Type B pancreatic cell (in vitro differentiated cells): Measurements from ENCODE around the gene C1R. TPM values are rescaled to one million over a fixed set of nuclear protein-coding genes. Genes with fewer than 3 reads are reported as not detected.
A peak's percentile ranks its signal among the peaks of the same experiment; 100 is the strongest.

ENCODE experiments used
- DNase-seq: peaks from one replicate; pipeline ENCODE4 v3.0.0; 2021; ENCODE audit warnings: mixed read lengths; ENCODE audit not compliant: unreplicated experiment; ENCODE audit errors: extremely low spot score
- H3K27ac Mint-ChIP-seq: 2 replicates; pipeline ENCODE4 v1.8.0; 2021; ENCODE audit warnings: mild to moderate bottlenecking, mixed read lengths
- H3K27me3 Mint-ChIP-seq: 2 replicates; pipeline ENCODE4 v1.8.0; 2021; ENCODE audit warnings: mixed read lengths
- H3K36me3 Mint-ChIP-seq: 2 replicates; pipeline ENCODE4 v1.8.0; 2021; ENCODE audit warnings: mixed read lengths
- H3K4me1 Mint-ChIP-seq: one replicate; pipeline ENCODE4 v1.8.0; 2021; ENCODE audit warnings: mixed read lengths; ENCODE audit not compliant: unreplicated experiment
- H3K4me3 Mint-ChIP-seq: 2 replicates; pipeline ENCODE4 v1.8.0; 2021; ENCODE audit warnings: mild to moderate bottlenecking, mixed read lengths
- H3K9me3 Mint-ChIP-seq: 2 replicates; pipeline ENCODE4 v1.8.0; 2021; ENCODE audit warnings: mixed read lengths
- CTCF ChIP-seq: fragments of 200-600 bp; sonication (generic); conservative IDR thresholded peaks from 2 replicates; pipeline ENCODE4 v1.5.0; 2021; ENCODE audit warnings: antibody characterized with exemption, mild to moderate bottlenecking
- total RNA-seq: library from RNA; stranded (reverse); gene quantifications from 2 replicates; pipeline ENCODE4 v1.2.1, GENCODE V29; 2021; ENCODE audit warnings: low replicate concordance

Gene C1R
- total RNA-seq, 1 donor from 2014 or later: 6.5 TPM

GRCh38 chr12:7064516-7064915, 27.7 kb downstream of the C1R start:
- H3K27ac Mint-ChIP-seq: no peak overlapping the region
- H3K4me1 Mint-ChIP-seq: no peaks in the 10 kb centered on the region
- H3K4me3 Mint-ChIP-seq: no peak overlapping the region
- H3K9me3 Mint-ChIP-seq: no peaks in the 10 kb centered on the region
- no peaks in the 10 kb centered on the region for H3K36me3 Mint-ChIP-seq
- TF ChIP-seq CTCF: no peak
- peaks cover 40% of the 10 kb centered on the region for H3K27me3 Mint-ChIP-seq
- DNase-seq: no peak

- Mint-ChIP-seq H3K9me3 (no peaks in the 10 kb centered on the region), H3K4me1 (no peaks in the 10 kb centered on the region), H3K27me3 (peaks cover 39% of the 10 kb centered on the region), H3K27ac (no peak overlapping the region), H3K36me3 (no peaks in the 10 kb centered on the region), H3K4me3 (no peak overlapping the region)
- no peak for TF ChIP-seq CTCF
- DNase-seq: no peak
These were observed 30.6 kb downstream of the C1R start for GRCh38 chr12:7061596-7061995.

GRCh38 chr12:7061138-7061537, 31.1 kb downstream of the C1R start:
- Mint-ChIP-seq H3K9me3 (no peaks in the 10 kb centered on the region), H3K4me3 (no peak overlapping the region), H3K36me3 (no peaks in the 10 kb centered on the region), H3K27ac (no peak overlapping the region), H3K4me1 (no peaks in the 10 kb centered on the region), H3K27me3 (peaks cover 42% of the 10 kb centered on the region)
- TF ChIP-seq CTCF: no peak
- no peak for DNase-seq

- DNase-seq: no peak
- H3K4me3 Mint-ChIP-seq: no peak within 1 kb of the TSS
- no peaks in the 10 kb centered on the region for H3K9me3 Mint-ChIP-seq
- no peaks in the 10 kb centered on the region for H3K36me3 Mint-ChIP-seq
- TF ChIP-seq CTCF: peak; percentile 44
- H3K27ac Mint-ChIP-seq: no peak within 1 kb of the TSS
- H3K4me1 Mint-ChIP-seq: no peaks in the 10 kb centered on the region
- H3K27me3 Mint-ChIP-seq: peaks cover 41% of the 10 kb centered on the region
These were observed 31.8 kb downstream of the C1R start, which contains the start of gene C1S for GRCh38 chr12:7060353-7060954. Gene C1S, plus strand, starts transcription at chr12:7060718. Its CDS starts 1,195 bp downstream, at chr12:7061913.

- H3K9me3 Mint-ChIP-seq: no peaks in the 10 kb centered on the region
- no peak overlapping the region for H3K4me3 Mint-ChIP-seq
- no peak overlapping the region for H3K27ac Mint-ChIP-seq
- TF ChIP-seq CTCF: no peak
- no peaks in the 10 kb centered on the region for H3K36me3 Mint-ChIP-seq
- H3K4me1 Mint-ChIP-seq: no peaks in the 10 kb centered on the region
- no peak for DNase-seq
- peaks cover 47% of the 10 kb centered on the region for H3K27me3 Mint-ChIP-seq
These were observed 32.5 kb downstream of the C1R start for GRCh38 chr12:7059780-7060179.
